PC-9 (cell line): ENCODE data around the gene PRR27.

Experiments used
- CTCF ChIP-seq: fragments of 200-600 bp; sonication (generic); conservative IDR thresholded peaks from 2 replicates; pipeline ENCODE4 v1.6.1; 2017; ENCODE audit warnings: mixed run types, antibody characterized with exemption, mild to moderate bottlenecking, moderate library complexity
- EZH2 ChIP-seq: fragments of 200-600 bp; sonication (generic); IDR thresholded peaks from 2 replicates; pipeline ENCODE4 v1.8.0; 2017; ENCODE audit warnings: antibody characterized with exemption, low read depth

GRCh38 chr4:70152088-70152487 lies 1.9 kb upstream of the PRR27 start:
- no peak for TF ChIP-seq EZH2
- TF ChIP-seq CTCF, result no peak
